Measurements from ENCODE around the gene SAAL1. TPM values are rescaled to one million over a fixed set of nuclear protein-coding genes. Genes with fewer than 3 reads are reported as not detected.
A peak's percentile ranks its signal among the peaks of the same experiment; 100 is the strongest.
"Not testable (repeated sequence)": the region's sequence is repeated elsewhere in the genome, so short reads cannot be mapped to it uniquely, and the experiment has no call there.

SAAL1 gene
- total RNA-seq (ENCODE audit: insufficient read depth, low replicate concordance), result 8.4 TPM

- DNase-seq (ENCODE audit: low spot score), result peak; percentile 81
Measured at GRCh38 chr11:18105802-18106574, at the start of gene SAAL1. Gene SAAL1, minus strand, starts transcription at chr11:18106082. Its CDS starts 41 bp downstream, at chr11:18106041.

GRCh38 chr11:18151581-18151980, 45.7 kb upstream of the SAAL1 start:
- no peak for DNase-seq (ENCODE audit: low spot score)

GRCh38 chr11:18145837-18146236, 40.0 kb upstream of the SAAL1 start:
- DNase-seq (ENCODE audit: low spot score), result no peak

GRCh38 chr11:18145025-18145424, 39.1 kb upstream of the SAAL1 start:
- no peak for DNase-seq (ENCODE audit: low spot score)

GRCh38 chr11:18144243-18144642, 38.4 kb upstream of the SAAL1 start:
- no peak for DNase-seq (ENCODE audit: low spot score)

GRCh38 chr11:18140145-18140544, 34.3 kb upstream of the SAAL1 start:
- no peak for DNase-seq (ENCODE audit: low spot score)

GRCh38 chr11:18137186-18137800, 31.4 kb upstream of the SAAL1 start:
- no peak for DNase-seq (ENCODE audit: low spot score)

GRCh38 chr11:18135308-18135707, 29.4 kb upstream of the SAAL1 start:
- DNase-seq (ENCODE audit: low spot score), result no peak

GRCh38 chr11:18132341-18132740, 26.5 kb upstream of the SAAL1 start, which contains the start of gene MRGPRX3:
Gene MRGPRX3, plus strand, starts transcription at chr11:18132571. Its CDS starts 4,632 bp downstream, at chr11:18137203.
- DNase-seq (ENCODE audit: low spot score), result no peak

GRCh38 chr11:18131115-18131514, 25.2 kb upstream of the SAAL1 start:
- not testable (repeated sequence) for DNase-seq (ENCODE audit: low spot score)

GRCh38 chr11:18121331-18121828, 15.5 kb upstream of the SAAL1 start:
- DNase-seq (ENCODE audit: low spot score), result not testable (repeated sequence)

GRCh38 chr11:18115360-18116127, 9.7 kb upstream of the SAAL1 start:
- peak; percentile 54 for DNase-seq (ENCODE audit: low spot score)

- no peak for DNase-seq (ENCODE audit: low spot score)
Measured at GRCh38 chr11:18111005-18111404, 5.1 kb upstream of the SAAL1 start.

- no peak for DNase-seq (ENCODE audit: low spot score)
Measured at GRCh38 chr11:18108254-18108653, 2.4 kb upstream of the SAAL1 start.

- no peak for DNase-seq (ENCODE audit: low spot score)
Measured at GRCh38 chr11:18106688-18107087, 806 bp upstream of the SAAL1 start.

- DNase-seq (ENCODE audit: low spot score), result no peak
Measured at GRCh38 chr11:18105086-18105801, 638 bp downstream of the SAAL1 start.

GRCh38 chr11:18100926-18101656, 4.8 kb downstream of the SAAL1 start:
- no peak for DNase-seq (ENCODE audit: low spot score)

- DNase-seq (ENCODE audit: low spot score), result no peak
Measured at GRCh38 chr11:18093959-18094358, 11.9 kb downstream of the SAAL1 start.

- no peak for DNase-seq (ENCODE audit: low spot score)
Measured at GRCh38 chr11:18091731-18092130, 14.2 kb downstream of the SAAL1 start.

GRCh38 chr11:18088966-18089365, 16.9 kb downstream of the SAAL1 start:
- DNase-seq (ENCODE audit: low spot score), result no peak

- no peak for DNase-seq (ENCODE audit: low spot score)
Measured at GRCh38 chr11:18088366-18088765, 17.5 kb downstream of the SAAL1 start.
